Thyroid gland (tissue), 4 donors: ENCODE measurements around the gene LRGUK. TPM values are rescaled to one million over a fixed set of nuclear protein-coding genes. Genes with fewer than 3 reads are reported as not detected.

ENCODE experiments used
- DNase-seq, 2 donors: peaks; one replicate each; pipeline ENCODE4 v3.0.0-alpha.2; 2019
- H3K27ac ChIP-seq, 3 donors: fragments of 200-600 bp; sonication (generic); 1 replicate in 2 of 3; 2 replicates in 1 of 3; pipeline ENCODE4 v1.5.1; 2016 to 2019; ENCODE audit warnings: mild to moderate bottlenecking in 1 of 3, moderate library complexity in 1 of 3
- H3K27me3 ChIP-seq: fragments of 200-600 bp; sonication (generic); one replicate; pipeline ENCODE4 v1.5.1; 2019
- H3K36me3 ChIP-seq, 2 donors: fragments of 200-600 bp; sonication (generic); one replicate each; pipeline ENCODE4 v1.5.1; 2016 to 2019
- H3K4me1 ChIP-seq, 2 donors: fragments of 200-600 bp; sonication (generic); one replicate each; pipeline ENCODE4 v1.5.1; 2017 to 2019
- H3K4me3 ChIP-seq, 3 donors: fragments of 200-600 bp; sonication (generic); replicated peaks in 1 of 3; 1 replicate in 2 of 3; 2 replicates in 1 of 3; pipeline ENCODE4 v1.5.1; 2016; ENCODE audit warnings: mild to moderate bottlenecking in 1 of 3
- H3K9me3 ChIP-seq: fragments of 200-600 bp; sonication (generic); one replicate; pipeline ENCODE4 v1.5.1; 2017
- POLR2A ChIP-seq, 2 donors: fragments of 450-650 bp; IDR thresholded peaks; one replicate each; pipeline ENCODE4 v1.6.1; 2017; ENCODE audit warnings: antibody characterized with exemption in 2 of 2, mild to moderate bottlenecking in 2 of 2, moderate library complexity in 1 of 2
- WGBS, 2 donors: methylation state at CpG; one replicate each; pipeline ENCODE4 v1.1.5; 2017; 5-methylcytosine and 5-hydroxymethylcytosine counted together
- intact Hi-C: fragments of 100-400 bp; cut with DNase I; formaldehyde crosslinking; loops from one replicate; pipeline ENCODE4 v1.15.1; 2023
- total RNA-seq, 4 donors: library from RNA; depleted of rRNA; stranded (reverse); fragments of >200 nt; gene quantifications; one replicate each; pipeline ENCODE4 v1.2.3, GENCODE V29; 2016
- TF ChIP-seq, protein P1 (sequence below), 6 experiments: fragments of 200-600 bp in 3 of 6; fragments of 450-650 bp in 3 of 6; sonication (generic) in 3 of 6; IDR thresholded peaks; one replicate each; pipeline ENCODE4 v1.5.1; 2016 to 2019; ENCODE audit warnings: antibody characterized with exemption in 6 of 6, mild to moderate bottlenecking in 2 of 6, inconsistent platforms in 1 of 6, moderate library complexity in 1 of 6

The LRGUK gene
- total RNA-seq, 4 donors from 2014 or later, result 0.67 to 3.7 (median 2.7) TPM

DNA sequence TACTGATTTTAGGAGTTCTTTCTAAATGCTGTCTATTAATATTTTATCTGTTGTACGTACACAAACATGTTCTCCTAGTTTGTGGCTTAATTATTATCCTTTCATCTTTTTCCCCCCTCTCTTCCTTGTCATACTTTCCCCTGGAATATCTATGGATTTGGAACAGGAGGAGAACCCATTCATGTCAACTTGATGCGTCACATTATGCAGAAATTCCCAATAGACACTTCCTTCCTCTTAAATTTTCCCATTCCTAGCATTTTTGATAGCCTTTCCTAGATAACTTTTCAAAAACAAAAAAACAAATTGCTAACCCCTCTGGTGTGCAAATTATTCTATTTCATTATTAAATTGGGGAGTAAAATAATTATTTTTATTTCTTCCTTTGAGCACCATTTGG, 153.4 kb downstream of the LRGUK start:
- TF ChIP-seq, protein P1, sequence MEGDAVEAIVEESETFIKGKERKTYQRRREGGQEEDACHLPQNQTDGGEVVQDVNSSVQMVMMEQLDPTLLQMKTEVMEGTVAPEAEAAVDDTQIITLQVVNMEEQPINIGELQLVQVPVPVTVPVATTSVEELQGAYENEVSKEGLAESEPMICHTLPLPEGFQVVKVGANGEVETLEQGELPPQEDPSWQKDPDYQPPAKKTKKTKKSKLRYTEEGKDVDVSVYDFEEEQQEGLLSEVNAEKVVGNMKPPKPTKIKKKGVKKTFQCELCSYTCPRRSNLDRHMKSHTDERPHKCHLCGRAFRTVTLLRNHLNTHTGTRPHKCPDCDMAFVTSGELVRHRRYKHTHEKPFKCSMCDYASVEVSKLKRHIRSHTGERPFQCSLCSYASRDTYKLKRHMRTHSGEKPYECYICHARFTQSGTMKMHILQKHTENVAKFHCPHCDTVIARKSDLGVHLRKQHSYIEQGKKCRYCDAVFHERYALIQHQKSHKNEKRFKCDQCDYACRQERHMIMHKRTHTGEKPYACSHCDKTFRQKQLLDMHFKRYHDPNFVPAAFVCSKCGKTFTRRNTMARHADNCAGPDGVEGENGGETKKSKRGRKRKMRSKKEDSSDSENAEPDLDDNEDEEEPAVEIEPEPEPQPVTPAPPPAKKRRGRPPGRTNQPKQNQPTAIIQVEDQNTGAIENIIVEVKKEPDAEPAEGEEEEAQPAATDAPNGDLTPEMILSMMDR (IDR thresholded peaks at IDR 0.05), result no peak
- TF ChIP-seq POLR2A (IDR thresholded peaks at IDR 0.05), result no peak
- H3K27ac ChIP-seq, result no peak overlapping the region
- DNase-seq, result no peak
- WGBS, 2 donors, result 88 to 89% methylated on average over 2 of the region's 2 CpGs
- H3K4me1 ChIP-seq, result no peaks in the 10 kb centered on the region
- H3K36me3 ChIP-seq, result no peaks in the 10 kb centered on the region
- H3K4me3 ChIP-seq, result no peak overlapping the region
- no peaks in the 10 kb centered on the region for H3K9me3 ChIP-seq
- no peaks in the 10 kb centered on the region for H3K27me3 ChIP-seq
- intact Hi-C loops, result no loop called here

DNA sequence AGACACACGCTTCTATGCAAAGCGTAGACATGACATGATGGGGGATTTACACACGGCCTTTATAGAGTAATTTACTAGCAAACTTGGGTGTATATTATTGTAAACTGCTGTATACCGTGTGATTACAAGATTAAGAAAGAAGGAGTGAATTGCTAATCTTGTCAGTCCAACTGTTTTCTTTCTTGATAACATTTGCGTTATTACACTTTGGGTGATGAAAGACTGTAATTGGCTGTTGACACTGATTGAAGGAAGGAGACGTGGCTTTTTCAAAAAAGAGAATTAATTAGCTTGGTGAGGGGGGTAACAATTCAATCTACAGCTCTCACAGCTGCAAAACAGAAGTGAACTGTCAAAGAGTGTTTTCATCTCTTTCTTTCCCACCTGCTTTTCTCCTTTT, 156.9 kb downstream of the LRGUK start:
- DNase-seq, result no peak
- intact Hi-C loops, result no loop called here
- WGBS, 2 donors, result 63 to 78% methylated on average over 6 of the region's 6 CpGs

DNA sequence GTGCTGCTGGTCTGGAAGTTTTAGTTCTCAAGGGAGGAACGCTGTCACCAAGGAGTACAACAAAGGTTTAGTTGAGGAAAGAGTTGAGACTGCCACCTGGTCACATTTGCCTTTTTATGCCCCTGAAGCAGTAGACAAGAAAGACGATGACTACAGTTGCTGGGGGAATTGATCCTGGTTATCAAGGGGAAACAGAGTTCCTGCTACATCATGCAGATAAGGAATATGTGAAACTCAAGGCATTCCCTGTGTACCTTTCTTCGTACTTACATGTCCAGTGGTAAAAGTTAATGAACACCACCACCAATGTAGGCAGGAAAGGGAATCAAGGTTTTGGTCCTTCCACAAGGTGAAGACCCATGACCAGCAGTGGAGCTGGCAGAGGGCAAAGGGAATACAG, 157.8 kb downstream of the LRGUK start:
- H3K4me1 ChIP-seq, result no peaks in the 10 kb centered on the region
- no peak for DNase-seq
- no peaks in the 10 kb centered on the region for H3K36me3 ChIP-seq
- H3K4me3 ChIP-seq, result no peak overlapping the region
- WGBS, 2 donors, result 88 to 89% methylated on average over 3 of the region's 3 CpGs
- no peak overlapping the region for H3K27ac ChIP-seq
- intact Hi-C loops, result no loop called here
- no peaks in the 10 kb centered on the region for H3K9me3 ChIP-seq
- TF ChIP-seq, protein P1 (IDR thresholded peaks at IDR 0.05), result no peak
- TF ChIP-seq POLR2A (IDR thresholded peaks at IDR 0.05), result no peak
- no peaks in the 10 kb centered on the region for H3K27me3 ChIP-seq

More for the DNA sequence above, 156.9 kb downstream of the LRGUK start:
- TF ChIP-seq, protein P1 (IDR thresholded peaks at IDR 0.05), result no peak
- no peak for TF ChIP-seq POLR2A (IDR thresholded peaks at IDR 0.05)
- H3K4me1 ChIP-seq, result no peaks in the 10 kb centered on the region
- H3K27ac ChIP-seq, result no peak overlapping the region
- H3K27me3 ChIP-seq, result no peaks in the 10 kb centered on the region
- no peaks in the 10 kb centered on the region for H3K9me3 ChIP-seq
- H3K36me3 ChIP-seq, result no peaks in the 10 kb centered on the region
- H3K4me3 ChIP-seq, result no peak overlapping the region

DNA sequence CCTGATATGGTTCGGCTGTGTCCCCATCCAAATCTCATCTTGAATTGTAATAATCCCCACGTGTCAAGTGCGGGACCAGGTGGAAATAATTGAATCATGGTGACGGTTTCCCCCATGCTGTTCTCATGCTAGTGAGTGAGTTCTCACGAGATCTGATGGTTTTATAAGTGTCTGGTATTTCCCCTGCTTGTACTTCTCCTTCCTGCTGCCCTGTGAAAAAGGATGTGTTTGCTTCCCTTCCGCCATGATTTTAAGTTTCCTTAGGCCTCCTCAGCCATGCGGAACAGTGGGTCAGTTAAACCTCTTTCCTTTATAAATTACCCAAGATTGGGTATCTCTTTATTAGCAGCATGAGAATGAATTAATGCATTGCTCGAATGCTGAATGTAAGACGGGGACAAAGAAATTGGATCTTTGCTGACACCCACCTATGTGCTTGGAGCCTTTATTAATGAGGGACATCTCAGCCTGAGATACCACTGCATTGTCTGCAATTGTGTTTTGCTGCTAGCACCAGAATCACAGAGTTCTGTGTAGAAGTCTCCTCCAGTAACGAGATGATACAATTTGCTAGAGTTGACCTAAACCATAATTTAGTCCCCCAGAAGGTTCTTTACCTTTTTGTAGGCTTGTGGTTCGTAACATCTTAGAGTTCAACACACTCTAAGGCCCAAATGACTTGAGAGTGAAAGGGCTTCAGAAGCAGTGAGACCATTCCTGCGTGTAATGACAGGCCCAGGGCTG, 160.9 kb downstream of the LRGUK start:
- Histone ChIP-seq H3K4me3 (no peak overlapping the region), H3K4me1 (no peaks in the 10 kb centered on the region), H3K9me3 (no peaks in the 10 kb centered on the region), H3K36me3 (no peaks in the 10 kb centered on the region), H3K27me3 (no peaks in the 10 kb centered on the region), H3K27ac (no peak overlapping the region)
- intact Hi-C loops, result no loop called here
- TF ChIP-seq POLR2A (IDR thresholded peaks at IDR 0.05), result no peak
- TF ChIP-seq, protein P1 (IDR thresholded peaks at IDR 0.05), result no peak
- 82 to 86% methylated on average over 12 of the region's 12 CpGs for WGBS, 2 donors
- DNase-seq, result no peak

DNA sequence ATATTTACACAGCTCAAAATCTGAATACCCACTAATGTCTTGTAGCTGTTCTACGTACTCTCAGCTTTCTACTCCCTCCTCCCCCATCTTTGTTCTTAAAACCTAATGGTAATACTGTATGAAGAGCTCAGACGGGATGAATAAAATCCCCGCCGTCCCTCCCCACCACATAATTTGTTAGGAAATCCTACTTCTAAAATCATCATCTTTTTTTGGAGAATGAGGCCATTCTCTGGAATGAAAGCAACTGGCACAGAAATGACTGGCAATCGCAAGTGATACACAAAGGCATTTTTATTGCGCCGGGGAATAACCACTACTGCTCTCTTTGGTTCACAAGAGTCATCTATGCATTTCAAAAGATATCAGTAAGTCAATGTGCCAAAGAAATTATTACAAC, 162.3 kb downstream of the LRGUK start:
- 79 to 93% methylated on average over 7 of the region's 7 CpGs for WGBS, 2 donors
- Histone ChIP-seq H3K4me1 (no peaks in the 10 kb centered on the region), H3K9me3 (no peaks in the 10 kb centered on the region), H3K36me3 (peaks cover under 1% of the 10 kb centered on the region in 2 donors), H3K27me3 (no peaks in the 10 kb centered on the region), H3K27ac (no peak overlapping the region), H3K4me3 (no peak overlapping the region)
- TF ChIP-seq POLR2A (IDR thresholded peaks at IDR 0.05), result no peak
- TF ChIP-seq, protein P1 (IDR thresholded peaks at IDR 0.05), result no peak
- no peak for DNase-seq
- intact Hi-C loops, result no loop called here
